22Rv1 (cell line): ENCODE measurements around the gene TRERF1.

Experiments
- CTCF ChIP-seq: fragments of 450-650 bp; IDR thresholded peaks from 2 replicates; pipeline ENCODE4 v1.5.1; 2017; ENCODE audit warnings: mild to moderate bottlenecking
- ZFX ChIP-seq: fragments of 450-650 bp; IDR thresholded peaks from 2 replicates; pipeline ENCODE4 v1.6.1; 2017; ENCODE audit warnings: antibody characterized with exemption, borderline replicate concordance

GRCh38 chr6:42212442-42212841, 239.3 kb downstream of the TRERF1 start:
- TF ChIP-seq CTCF, result no peak
- TF ChIP-seq ZFX, result no peak
